Prostate gland (tissue), 2 donors: ENCODE data around the gene GSDME. TPM values are rescaled to one million over a fixed set of nuclear protein-coding genes. Genes with fewer than 3 reads are reported as not detected.

Source experiments
- DNase-seq: peaks from one replicate; pipeline ENCODE4 v3.0.0-alpha.2; 2019; ENCODE audit warnings: low spot score
- H3K27ac ChIP-seq, 2 donors: fragments of 200-600 bp; sonication (generic); 2 replicates each; pipeline ENCODE4 v1.5.1; 2017 to 2019
- H3K27me3 ChIP-seq: fragments of 200-600 bp; sonication (generic); replicated peaks from 2 replicates; pipeline ENCODE4 v1.5.1; 2019; ENCODE audit not compliant: insufficient read depth
- H3K36me3 ChIP-seq, 2 donors: fragments of 200-600 bp; sonication (generic); 1 replicate in 1 of 2; 2 replicates in 1 of 2; pipeline versions ENCODE4 v1.5.1 to v1.8.1; 2017 to 2019
- H3K4me1 ChIP-seq: fragments of 200-600 bp; sonication (generic); replicated peaks from 2 replicates; pipeline ENCODE4 v1.5.1; 2019
- H3K4me3 ChIP-seq, 2 donors: fragments of 200-600 bp; sonication (generic); 2 replicates each; pipeline ENCODE4 v1.5.1; 2017 to 2019
- H3K9me3 ChIP-seq: fragments of 200-600 bp; sonication (generic); 2 replicates; pipeline ENCODE4 v1.5.1; 2017
- CTCF ChIP-seq, 4 experiments: fragments of 200-600 bp in 2 of 4; fragments of 450-650 bp in 2 of 4; sonication (generic) in 2 of 4; IDR thresholded peaks; 1 replicate in 3 of 4; 2 replicates in 1 of 4; pipeline ENCODE4 v1.5.1; 2016 to 2019; ENCODE audit warnings: antibody characterized with exemption in 4 of 4, mild to moderate bottlenecking in 2 of 4, moderate library complexity in 2 of 4
- POLR2A ChIP-seq: fragments of 450-650 bp; IDR thresholded peaks from one replicate; pipeline ENCODE4 v1.6.1; 2016; ENCODE audit warnings: antibody characterized with exemption, mild to moderate bottlenecking
- POLR2AphosphoS5 ChIP-seq: sonication (generic); formaldehyde crosslinking; IDR thresholded peaks from one replicate; pipeline ENCODE4 v1.6.1; 2017; ENCODE audit warnings: antibody characterized with exemption
- WGBS: methylation state at CpG from one replicate; pipeline ENCODE4 v1.1.5; 2018; 5-methylcytosine and 5-hydroxymethylcytosine counted together
- intact Hi-C: fragments of 100-400 bp; cut with DNase I; formaldehyde crosslinking; loops from one replicate; pipeline ENCODE4 v1.14.2; 2022
- total RNA-seq, 2 donors: library from RNA; depleted of rRNA; stranded (reverse); fragments of >200 nt; gene quantifications; one replicate each; pipeline ENCODE4 v1.1.0, GENCODE V29; 2016

The GSDME gene
- total RNA-seq, 2 donors from 2014 or later, result 4.2 to 39.3 TPM

DNA sequence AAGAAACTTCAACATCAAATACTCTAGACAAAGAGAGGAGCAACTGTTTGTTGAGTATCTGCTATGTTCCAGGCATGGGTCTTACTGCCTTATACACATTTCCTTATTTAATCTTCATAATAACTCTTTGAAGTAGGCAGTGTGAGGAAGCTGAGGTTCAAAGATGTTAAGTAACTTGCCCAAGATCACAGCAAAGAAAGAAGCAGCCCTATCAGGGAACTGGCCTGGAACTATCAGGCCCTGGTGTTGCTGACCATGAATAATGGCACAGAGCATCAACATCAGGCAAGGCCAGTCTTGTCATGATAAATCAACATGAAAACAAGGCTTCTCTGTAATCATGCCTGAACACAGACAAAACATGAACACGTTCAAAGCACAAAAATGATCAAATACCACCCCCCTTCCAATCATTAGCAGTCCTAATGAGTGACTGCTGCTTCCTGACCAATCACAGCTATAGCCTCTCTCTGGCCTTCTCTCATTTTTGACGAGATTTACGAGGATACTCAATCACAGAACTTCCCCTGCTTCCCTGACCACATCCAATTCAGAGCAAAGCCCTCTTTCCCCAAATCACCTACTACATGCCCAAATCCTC, 2.3 kb downstream of the GSDME start:
- H3K4me3 ChIP-seq, result no peak overlapping the region

DNA sequence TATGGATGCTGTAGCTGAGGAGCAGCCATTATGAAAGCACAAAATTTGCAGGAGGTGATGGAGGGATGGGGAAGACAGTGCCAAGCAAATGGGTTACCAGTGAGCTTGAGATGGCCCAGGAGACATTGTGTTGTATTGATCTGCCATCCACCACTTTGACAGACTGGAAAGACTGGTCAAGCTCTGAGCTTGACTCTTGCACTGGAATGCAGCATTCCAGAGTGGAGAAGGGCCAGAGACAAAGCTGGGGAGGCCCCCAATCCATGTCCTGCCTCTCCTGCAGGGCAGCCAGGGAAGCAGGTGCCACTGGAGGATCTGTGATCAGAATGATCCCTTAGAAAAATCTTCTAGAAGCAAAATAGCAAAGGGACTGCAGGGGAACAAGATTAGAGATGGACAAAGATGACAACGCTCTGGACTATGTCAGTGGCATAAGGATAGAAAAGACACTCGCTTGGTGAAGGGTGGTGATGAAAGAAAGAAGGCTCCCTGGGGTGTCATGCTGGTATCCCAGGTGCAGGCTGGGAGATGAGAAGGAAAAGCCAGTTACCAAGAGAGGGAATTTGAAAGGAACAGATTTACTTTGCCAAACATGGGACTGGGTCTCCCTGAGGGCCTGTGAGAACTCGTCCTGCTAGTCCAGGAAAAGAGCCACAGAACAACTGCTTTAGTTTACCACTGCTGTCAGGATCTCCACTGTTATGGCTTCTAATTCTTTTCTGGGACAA, 5.0 kb downstream of the GSDME start:
- TF ChIP-seq POLR2AphosphoS5 (no peak), CTCF (IDR thresholded peaks at IDR 0.05) (no peak), POLR2A (no peak)
- no peak overlapping the region for H3K4me3 ChIP-seq
- H3K27ac ChIP-seq, result no peak overlapping the region
- 65% methylated on average over 3 of the region's 3 CpGs for WGBS
- H3K9me3 ChIP-seq, result no peaks in the 10 kb centered on the region
- no peaks in the 10 kb centered on the region for H3K27me3 ChIP-seq
- intact Hi-C loops, result no loop called here
- no peaks in the 10 kb centered on the region for H3K4me1 ChIP-seq
- H3K36me3 ChIP-seq, result no peaks in the 10 kb centered on the region
- DNase-seq, result no peak

More for the DNA sequence above, 2.3 kb downstream of the GSDME start:
- Histone ChIP-seq H3K27me3 (no peaks in the 10 kb centered on the region), H3K4me1 (no peaks in the 10 kb centered on the region), H3K27ac (no peak overlapping the region), H3K36me3 (no peaks in the 10 kb centered on the region), H3K9me3 (no peaks in the 10 kb centered on the region)
- WGBS, result 79% methylated on average over 3 of the region's 3 CpGs
- intact Hi-C loops, result no loop called here
- DNase-seq, result no peak
- no peak for TF ChIP-seq POLR2A
- no peak for TF ChIP-seq POLR2AphosphoS5
- no peak for TF ChIP-seq CTCF (IDR thresholded peaks at IDR 0.05)

- TF ChIP-seq CTCF (IDR thresholded peaks at IDR 0.05), result no peak
- TF ChIP-seq POLR2AphosphoS5, result no peak
- TF ChIP-seq POLR2A, result no peak
- no peaks in the 10 kb centered on the region for H3K36me3 ChIP-seq
- intact Hi-C loops, result no loop called here
- no peak for DNase-seq
- H3K4me3 ChIP-seq, result no peak overlapping the region
- no peak overlapping the region for H3K27ac ChIP-seq
- no peaks in the 10 kb centered on the region for H3K27me3 ChIP-seq
- H3K4me1 ChIP-seq, result no peaks in the 10 kb centered on the region
- no peaks in the 10 kb centered on the region for H3K9me3 ChIP-seq
- 91% methylated on average over 1 of the region's 1 CpG for WGBS
Observed at GRCh38 chr7:24751484-24751883, 5.8 kb downstream of the GSDME start.

DNA sequence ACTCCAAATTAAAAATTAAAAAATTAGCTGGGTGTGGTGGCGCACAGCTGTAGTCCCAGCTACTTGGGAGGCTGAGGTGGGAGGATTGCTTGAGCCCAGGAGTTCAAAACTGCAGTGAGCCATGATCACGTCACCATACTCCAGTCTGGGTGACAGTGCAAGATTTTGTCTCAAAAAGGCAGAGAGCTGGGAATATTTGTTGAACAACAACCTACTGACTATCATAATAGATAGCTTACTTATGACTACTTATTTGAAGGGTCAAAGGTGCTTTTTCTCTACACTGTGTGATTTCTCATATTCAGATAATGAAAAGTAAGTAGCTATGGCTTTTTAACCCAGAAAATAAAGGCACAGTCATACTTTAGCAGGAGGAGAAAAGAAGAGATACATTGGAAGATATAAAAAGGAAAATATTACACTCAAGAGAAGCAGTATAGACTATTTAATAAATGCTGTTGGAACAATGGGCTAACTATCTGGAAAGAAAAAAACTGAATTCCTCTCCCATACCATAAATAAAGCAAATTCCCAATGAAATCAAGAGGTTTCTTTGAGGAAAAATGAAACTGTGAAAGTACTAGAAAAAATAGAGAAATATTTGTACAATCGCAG, 6.7 kb downstream of the GSDME start:
- 93% methylated on average over 3 of the region's 3 CpGs for WGBS
- Histone ChIP-seq H3K27me3 (no peaks in the 10 kb centered on the region), H3K36me3 (no peaks in the 10 kb centered on the region), H3K27ac (no peak overlapping the region), H3K4me3 (no peak overlapping the region), H3K9me3 (no peaks in the 10 kb centered on the region), H3K4me1 (no peaks in the 10 kb centered on the region)
- no peak for DNase-seq
- TF ChIP-seq CTCF (IDR thresholded peaks at IDR 0.05) (no peak), POLR2AphosphoS5 (no peak), POLR2A (no peak)
- intact Hi-C loops, result no loop called here
